PC-9 (cell line): Measurements from ENCODE around the gene SLC66A2. TPM values are rescaled to one million over a fixed set of nuclear protein-coding genes. Genes with fewer than 3 reads are reported as not detected.
"Not testable (repeated sequence)": the region's sequence is repeated elsewhere in the genome, so short reads cannot be mapped to it uniquely, and the experiment has no call there.

Experiments used
- BruUV-seq: library from RNA; stranded (reverse); fragments of 400-500 nt; replicated peaks from 2 replicates; lab custom pipeline; 2021; lab: Mats Ljungman, UMichigan
- CTCF ChIA-PET: fragments of 300-600 bp; sonication (Branson Sonifier 250); formaldehyde crosslinking; loops from one replicate; lab custom pipeline; 2022; ENCODE audit warnings: antibody characterized with exemption; lab: Charles Lee
- POLR2A ChIA-PET: fragments of 300-600 bp; sonication (Branson Sonifier 250); formaldehyde crosslinking; loops from one replicate; lab custom pipeline; 2022; ENCODE audit warnings: antibody characterized with exemption; ENCODE audit not compliant: unreplicated experiment; lab: Charles Lee
- DNase-seq, 2 experiments: peaks; one replicate each; pipeline versions ENCODE4 v3.0.0 to v3.0.0-alpha.2; 2015 to 2022; ENCODE audit warnings: mixed read lengths in 1 of 2
- H2AFZ ChIP-seq: fragments of 200-600 bp; sonication (generic); 2 replicates; pipeline ENCODE4 v1.8.1; 2017; ENCODE audit warnings: antibody characterized with exemption
- H3F3A ChIP-seq: fragments of 200-600 bp; sonication (generic); 2 replicates; pipeline ENCODE4 v1.8.1; 2017; ENCODE audit warnings: antibody characterized with exemption, mild to moderate bottlenecking, low read depth; ENCODE audit not compliant: insufficient read depth
- H3K27ac ChIP-seq: fragments of 200-600 bp; sonication (generic); 2 replicates; pipeline ENCODE4 v1.6.1; 2016; ENCODE audit warnings: mixed run types
- H3K27me3 ChIP-seq: fragments of 200-600 bp; sonication (generic); 2 replicates; pipeline ENCODE4 v1.6.1; 2016; ENCODE audit warnings: low read depth, mixed run types; ENCODE audit not compliant: insufficient read depth
- H3K36me3 ChIP-seq: fragments of 200-600 bp; sonication (generic); 2 replicates; pipeline ENCODE4 v1.6.1; 2016; ENCODE audit warnings: low read depth, mixed run types
- H3K4me1 ChIP-seq: fragments of 200-600 bp; sonication (generic); replicated peaks from 2 replicates; pipeline ENCODE4 v1.6.1; 2016; ENCODE audit warnings: mixed run types; ENCODE audit not compliant: insufficient read depth
- H3K4me2 ChIP-seq: fragments of 200-600 bp; sonication (generic); 2 replicates; pipeline ENCODE4 v1.6.1; 2017; ENCODE audit warnings: mixed run types
- H3K4me3 ChIP-seq: fragments of 200-600 bp; sonication (generic); 2 replicates; pipeline ENCODE4 v1.6.1; 2016; ENCODE audit warnings: mixed run types
- H3K79me2 ChIP-seq: fragments of 200-600 bp; sonication (generic); 2 replicates; pipeline ENCODE4 v1.6.1; 2017; ENCODE audit warnings: low read depth, mixed run types
- H3K9me2 ChIP-seq: fragments of 200-600 bp; sonication (generic); 2 replicates; pipeline ENCODE4 v1.8.1; 2017; ENCODE audit warnings: mild to moderate bottlenecking; ENCODE audit not compliant: insufficient read depth
- H3K9me3 ChIP-seq: fragments of 200-600 bp; sonication (generic); 2 replicates; pipeline ENCODE4 v1.8.1; 2016; ENCODE audit warnings: low read depth; ENCODE audit not compliant: insufficient read depth
- H4K20me1 ChIP-seq: fragments of 200-600 bp; sonication (generic); 2 replicates; pipeline ENCODE4 v1.8.1; 2017; ENCODE audit not compliant: insufficient read depth
- EZH2 ChIP-seq: fragments of 200-600 bp; sonication (generic); IDR thresholded peaks from 2 replicates; pipeline ENCODE4 v1.8.0; 2017; ENCODE audit warnings: antibody characterized with exemption, low read depth
- intact Hi-C: fragments of 100-400 bp; cut with micrococcal nuclease; formaldehyde crosslinking; loops from one replicate; pipeline ENCODE4 v1.10.0; 2022; ENCODE audit not compliant: unreplicated experiment
- total RNA-seq: library from RNA; stranded (reverse); gene quantifications from 2 replicates; pipeline ENCODE4 v1.2.3, GENCODE V29; 2021
- TF ChIP-seq, protein P1 (sequence below): fragments of 200-600 bp; sonication (generic); conservative IDR thresholded peaks from 2 replicates; pipeline ENCODE4 v1.6.1; 2017; ENCODE audit warnings: mixed run types, antibody characterized with exemption, mild to moderate bottlenecking, moderate library complexity

Gene SLC66A2
- total RNA-seq, 1 experiment from 2014 or later: 24.3 TPM

DNA sequence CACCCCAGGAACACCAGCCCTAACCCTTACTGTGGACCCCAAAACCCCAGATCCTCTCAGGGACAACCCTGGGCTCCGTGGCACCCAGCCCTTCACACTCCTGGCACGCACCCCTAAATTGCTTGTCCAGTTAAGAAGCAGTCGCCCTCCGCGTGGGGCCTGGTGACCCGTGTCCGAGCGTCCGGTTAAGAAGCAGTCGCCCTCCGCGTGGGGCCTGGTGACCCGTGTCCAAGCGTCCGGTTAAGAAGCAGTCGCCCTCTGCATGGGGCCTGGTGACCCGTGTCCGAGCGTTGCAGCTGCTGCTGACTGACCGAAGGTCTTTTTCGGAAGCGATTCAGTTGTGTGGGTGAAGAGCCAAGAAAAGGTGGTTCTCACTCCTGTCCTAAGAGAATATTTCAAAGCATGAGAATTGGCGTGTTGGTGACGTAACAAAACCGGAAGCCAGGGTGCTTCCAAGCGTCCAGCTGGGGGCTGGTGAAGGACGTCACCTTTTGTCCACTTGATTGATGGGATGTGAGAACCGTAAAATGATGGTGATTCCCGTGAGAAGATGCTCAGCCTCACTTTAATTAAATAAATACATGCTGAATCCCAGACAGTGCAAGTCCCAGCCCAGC is 83.2 kb downstream of the SLC66A2 start:
- H3K27ac ChIP-seq: no peak overlapping the region
- DNase-seq: no peak
- no peaks in the 10 kb centered on the region for H3K36me3 ChIP-seq
- H3K4me2 ChIP-seq: no peak overlapping the region
- ChIA-PET POLR2A (no interaction called here), CTCF (no interaction called here)
- H3K9me2 ChIP-seq: no peaks in the 10 kb centered on the region
- H2AFZ ChIP-seq: no peak overlapping the region
- H3K79me2 ChIP-seq: no peaks in the 10 kb centered on the region
- no peaks in the 10 kb centered on the region for H3K4me1 ChIP-seq
- BruUV-seq: no TSS peak
- no peaks in the 10 kb centered on the region for H3K9me3 ChIP-seq
- H3F3A ChIP-seq: no peaks in the 10 kb centered on the region
- no peak for TF ChIP-seq EZH2
- TF ChIP-seq, protein P1, sequence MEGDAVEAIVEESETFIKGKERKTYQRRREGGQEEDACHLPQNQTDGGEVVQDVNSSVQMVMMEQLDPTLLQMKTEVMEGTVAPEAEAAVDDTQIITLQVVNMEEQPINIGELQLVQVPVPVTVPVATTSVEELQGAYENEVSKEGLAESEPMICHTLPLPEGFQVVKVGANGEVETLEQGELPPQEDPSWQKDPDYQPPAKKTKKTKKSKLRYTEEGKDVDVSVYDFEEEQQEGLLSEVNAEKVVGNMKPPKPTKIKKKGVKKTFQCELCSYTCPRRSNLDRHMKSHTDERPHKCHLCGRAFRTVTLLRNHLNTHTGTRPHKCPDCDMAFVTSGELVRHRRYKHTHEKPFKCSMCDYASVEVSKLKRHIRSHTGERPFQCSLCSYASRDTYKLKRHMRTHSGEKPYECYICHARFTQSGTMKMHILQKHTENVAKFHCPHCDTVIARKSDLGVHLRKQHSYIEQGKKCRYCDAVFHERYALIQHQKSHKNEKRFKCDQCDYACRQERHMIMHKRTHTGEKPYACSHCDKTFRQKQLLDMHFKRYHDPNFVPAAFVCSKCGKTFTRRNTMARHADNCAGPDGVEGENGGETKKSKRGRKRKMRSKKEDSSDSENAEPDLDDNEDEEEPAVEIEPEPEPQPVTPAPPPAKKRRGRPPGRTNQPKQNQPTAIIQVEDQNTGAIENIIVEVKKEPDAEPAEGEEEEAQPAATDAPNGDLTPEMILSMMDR: no peak
- intact Hi-C loops: no loop called here
- H3K4me3 ChIP-seq: no peak overlapping the region
- no peaks in the 10 kb centered on the region for H4K20me1 ChIP-seq
- H3K27me3 ChIP-seq: peaks cover 50% of the 10 kb centered on the region

DNA sequence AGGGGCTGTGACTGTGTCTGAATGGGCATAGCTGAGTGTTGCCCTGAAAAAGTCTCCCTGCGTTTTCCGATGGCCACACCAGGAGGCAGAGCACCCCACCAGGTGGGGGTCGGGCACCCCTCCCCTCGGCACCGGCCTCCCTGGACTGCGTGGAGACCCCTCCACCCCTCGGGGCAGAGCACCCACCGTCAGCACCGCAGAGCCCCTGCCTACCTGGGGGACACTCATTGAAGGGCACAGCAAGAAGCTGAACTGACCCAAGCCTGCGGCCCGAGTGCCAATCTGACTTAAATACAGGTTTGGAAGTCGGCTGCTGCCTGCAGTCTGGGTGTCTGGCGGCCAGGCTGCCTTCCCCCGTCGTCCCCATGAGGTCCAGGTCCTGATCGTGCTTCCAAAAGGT is 83.8 kb downstream of the SLC66A2 start:
- DNase-seq: no peak
- H3K27me3 ChIP-seq: peaks cover 50% of the 10 kb centered on the region
- no peaks in the 10 kb centered on the region for H3K4me1 ChIP-seq
- H3K9me3 ChIP-seq: no peaks in the 10 kb centered on the region
- H3K79me2 ChIP-seq: no peaks in the 10 kb centered on the region
- CTCF ChIA-PET: no interaction called here
- intact Hi-C loops: no loop called here
- no peak overlapping the region for H2AFZ ChIP-seq
- H3K4me2 ChIP-seq: no peak overlapping the region
- H4K20me1 ChIP-seq: no peaks in the 10 kb centered on the region
- POLR2A ChIA-PET: no interaction called here
- no TSS peak for BruUV-seq
- no peaks in the 10 kb centered on the region for H3K36me3 ChIP-seq
- TF ChIP-seq EZH2: no peak
- TF ChIP-seq, protein P1: no peak
- H3K27ac ChIP-seq: no peak overlapping the region
- H3F3A ChIP-seq: no peaks in the 10 kb centered on the region
- H3K4me3 ChIP-seq: no peak overlapping the region
- no peaks in the 10 kb centered on the region for H3K9me2 ChIP-seq

DNA sequence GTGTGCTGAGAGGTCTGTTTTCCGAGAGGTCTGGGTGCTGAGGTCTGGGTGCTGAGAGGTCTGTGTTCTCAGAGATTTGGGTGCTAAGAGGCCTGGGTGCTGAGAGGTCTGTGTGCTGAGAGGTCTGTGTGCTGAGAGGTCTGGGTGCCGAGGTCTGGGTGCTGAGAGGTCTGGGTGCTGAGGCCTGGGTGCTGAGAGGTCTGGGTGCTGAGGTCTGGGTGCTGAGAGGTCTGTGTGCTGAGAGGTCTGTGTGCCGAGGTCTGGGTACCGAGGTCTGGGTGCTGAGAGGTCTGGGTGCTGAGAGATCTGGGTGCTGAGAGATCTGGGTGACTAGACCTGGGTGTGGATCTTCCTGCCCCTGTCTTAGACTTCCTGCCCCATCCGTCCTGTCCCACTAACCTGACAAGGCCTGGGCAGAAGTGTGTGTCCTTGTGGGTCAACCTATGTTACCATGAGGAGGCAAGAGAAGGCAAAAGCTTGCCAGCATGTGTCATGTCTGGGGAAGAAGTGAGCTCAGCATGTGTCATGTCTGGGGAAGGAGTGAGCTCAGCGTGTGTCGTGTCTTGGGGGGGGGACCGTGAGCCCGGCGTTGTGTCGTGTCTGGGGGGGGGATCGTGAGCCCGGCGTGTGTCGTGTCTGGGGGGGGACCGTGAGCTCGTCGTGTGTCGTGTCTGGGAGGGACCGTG is 84.4 kb downstream of the SLC66A2 start:
- Histone ChIP-seq H3K4me2 (no peak overlapping the region), H3F3A (no peaks in the 10 kb centered on the region), H3K9me3 (no peaks in the 10 kb centered on the region), H2AFZ (no peak overlapping the region), H3K27ac (no peak overlapping the region), H4K20me1 (no peaks in the 10 kb centered on the region), H3K9me2 (no peaks in the 10 kb centered on the region), H3K79me2 (no peaks in the 10 kb centered on the region), H3K36me3 (no peaks in the 10 kb centered on the region), H3K4me3 (no peak overlapping the region), H3K4me1 (no peaks in the 10 kb centered on the region), H3K27me3 (peaks cover 52% of the 10 kb centered on the region)
- TF ChIP-seq, protein P1: no peak
- no peak for TF ChIP-seq EZH2
- intact Hi-C loops: no loop called here
- POLR2A ChIA-PET: no interaction called here
- CTCF ChIA-PET: no interaction called here
- BruUV-seq: no TSS peak
- no peak for DNase-seq

GRCh38 chr18:79865951-79866350 is 85.5 kb downstream of the SLC66A2 start:
- H3K9me3 ChIP-seq, H3F3A ChIP-seq, H3K9me2 ChIP-seq, H4K20me1 ChIP-seq, CTCF ChIA-PET, H2AFZ ChIP-seq, H3K4me2 ChIP-seq, intact Hi-C loops, H3K4me1 ChIP-seq, POLR2A ChIA-PET, DNase-seq, H3K79me2 ChIP-seq, H3K27ac ChIP-seq, H3K4me3 ChIP-seq, BruUV-seq, H3K36me3 ChIP-seq: not testable (repeated sequence)
- H3K27me3 ChIP-seq: peaks cover 52% of the 10 kb centered on the region

DNA sequence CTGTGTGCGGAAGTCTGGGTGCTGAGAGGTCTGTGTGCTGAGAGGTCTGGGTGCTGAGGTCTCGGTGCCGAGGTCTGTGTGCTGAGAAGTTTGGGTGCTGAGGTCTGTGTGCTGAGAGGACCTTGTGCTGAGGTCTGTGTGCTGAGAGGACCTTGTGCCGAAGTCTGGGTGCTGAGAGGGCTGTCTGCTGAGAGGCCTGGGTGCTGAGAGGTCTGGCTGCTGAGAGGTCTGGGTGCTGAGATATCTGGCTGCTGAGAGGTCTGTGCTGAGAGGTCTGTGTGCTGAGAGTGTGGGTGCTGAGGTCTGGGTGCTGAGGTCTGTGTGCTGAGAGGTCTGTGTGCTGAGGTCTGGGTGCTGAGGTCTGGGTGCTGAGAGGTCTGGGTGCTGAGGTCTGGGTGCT is 86.5 kb downstream of the SLC66A2 start:
- H3F3A ChIP-seq, H3K4me1 ChIP-seq, DNase-seq, intact Hi-C loops, H3K79me2 ChIP-seq, H3K36me3 ChIP-seq, H3K9me3 ChIP-seq, H2AFZ ChIP-seq, CTCF ChIA-PET, H3K27ac ChIP-seq, H3K9me2 ChIP-seq, H4K20me1 ChIP-seq, BruUV-seq, H3K4me3 ChIP-seq, POLR2A ChIA-PET, H3K4me2 ChIP-seq: not testable (repeated sequence)
- H3K27me3 ChIP-seq: peaks cover 52% of the 10 kb centered on the region
